ENCODE results near the gene OR51B2. TPM values are rescaled to one million over a fixed set of nuclear protein-coding genes. Genes with fewer than 3 reads are reported as not detected.

Gene OR51B2
- total RNA-seq, 1 experiment from 2014 or later, result 0.11 TPM

- H4K20me1 ChIP-seq (ENCODE audit: low read length), result no peaks in the 10 kb centered on the region
- no peak for ATAC-seq
- intact Hi-C loops (cut with micrococcal nuclease), result no loop called here
Measured at GRCh38 chr11:5284637-5285036, 39.5 kb downstream of the OR51B2 start.

GRCh38 chr11:5283882-5284281 is 40.2 kb downstream of the OR51B2 start:
- peaks cover 4% of the 10 kb centered on the region; the same call in 1 of the 2 replicates for H3K4me1 ChIP-seq (ENCODE audit: insufficient read depth, low read length)
- no peaks in the 10 kb centered on the region for H3K79me2 ChIP-seq (ENCODE audit: low read length)
- no peak overlapping the region for H3K4me3 ChIP-seq (ENCODE audit: low read length)
- H3F3A ChIP-seq (ENCODE audit: low read length, unreplicated experiment), result no peaks in the 10 kb centered on the region
- DNase-seq (no peak), ATAC-seq (no peak)
- ChIA-PET CTCF (no interaction called here), POLR2A (ENCODE audit: unreplicated experiment) (no interaction called here)
- no peaks in the 10 kb centered on the region for H3K36me3 ChIP-seq (ENCODE audit: low read depth, low read length)
- BruUV-seq (replicated peaks), result no TSS peak
- TF ChIP-seq EZH2phosphoT487 (IDR thresholded peaks at IDR 0.05; ENCODE audit: borderline replicate concordance, low read length) (no peak), EZH2 (IDR thresholded peaks at IDR 0.05; ENCODE audit: low read length, unreplicated experiment) (no peak)
- TF ChIP-seq, protein P1, sequence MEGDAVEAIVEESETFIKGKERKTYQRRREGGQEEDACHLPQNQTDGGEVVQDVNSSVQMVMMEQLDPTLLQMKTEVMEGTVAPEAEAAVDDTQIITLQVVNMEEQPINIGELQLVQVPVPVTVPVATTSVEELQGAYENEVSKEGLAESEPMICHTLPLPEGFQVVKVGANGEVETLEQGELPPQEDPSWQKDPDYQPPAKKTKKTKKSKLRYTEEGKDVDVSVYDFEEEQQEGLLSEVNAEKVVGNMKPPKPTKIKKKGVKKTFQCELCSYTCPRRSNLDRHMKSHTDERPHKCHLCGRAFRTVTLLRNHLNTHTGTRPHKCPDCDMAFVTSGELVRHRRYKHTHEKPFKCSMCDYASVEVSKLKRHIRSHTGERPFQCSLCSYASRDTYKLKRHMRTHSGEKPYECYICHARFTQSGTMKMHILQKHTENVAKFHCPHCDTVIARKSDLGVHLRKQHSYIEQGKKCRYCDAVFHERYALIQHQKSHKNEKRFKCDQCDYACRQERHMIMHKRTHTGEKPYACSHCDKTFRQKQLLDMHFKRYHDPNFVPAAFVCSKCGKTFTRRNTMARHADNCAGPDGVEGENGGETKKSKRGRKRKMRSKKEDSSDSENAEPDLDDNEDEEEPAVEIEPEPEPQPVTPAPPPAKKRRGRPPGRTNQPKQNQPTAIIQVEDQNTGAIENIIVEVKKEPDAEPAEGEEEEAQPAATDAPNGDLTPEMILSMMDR (conservative IDR thresholded peaks at IDR 0.05; ENCODE audit: low read depth, low read length), result no peak
- H4K20me1 ChIP-seq (ENCODE audit: low read length), result no peaks in the 10 kb centered on the region
- no peak overlapping the region for H3K9ac ChIP-seq (ENCODE audit: low read length)
- no peak overlapping the region for H3K27ac ChIP-seq (ENCODE audit: low read length)
- H2AFZ ChIP-seq (ENCODE audit: low read length), result no peak overlapping the region
- no peak overlapping the region for H3K4me2 ChIP-seq (ENCODE audit: low read length)
- H3K9me2 ChIP-seq (replicated peaks; ENCODE audit: low read length), result no peaks in the 10 kb centered on the region
- intact Hi-C loops (cut with micrococcal nuclease), result no loop called here
- no peaks in the 10 kb centered on the region for H3K9me3 ChIP-seq (ENCODE audit: low read length)
- no peaks in the 10 kb centered on the region for H3K27me3 ChIP-seq (ENCODE audit: low read length)

More at GRCh38 chr11:5284637-5285036, 39.5 kb downstream of the OR51B2 start:
- H3K9ac ChIP-seq (ENCODE audit: low read length), result no peak overlapping the region
- no peaks in the 10 kb centered on the region for H3F3A ChIP-seq (ENCODE audit: low read length, unreplicated experiment)
- H3K4me2 ChIP-seq (ENCODE audit: low read length), result no peak overlapping the region
- no peak overlapping the region for H3K4me3 ChIP-seq (ENCODE audit: low read length)
- TF ChIP-seq, protein P1 (conservative IDR thresholded peaks at IDR 0.05; ENCODE audit: low read depth, low read length), result no peak
- TF ChIP-seq EZH2 (IDR thresholded peaks at IDR 0.05; ENCODE audit: low read length, unreplicated experiment) (no peak), EZH2phosphoT487 (IDR thresholded peaks at IDR 0.05; ENCODE audit: borderline replicate concordance, low read length) (no peak)
- H3K4me1 ChIP-seq (ENCODE audit: insufficient read depth, low read length), result peaks cover 4% of the 10 kb centered on the region; the same call in 1 of the 2 replicates
- H3K27ac ChIP-seq (ENCODE audit: low read length), result no peak overlapping the region
- H3K9me2 ChIP-seq (replicated peaks; ENCODE audit: low read length), result no peaks in the 10 kb centered on the region
- ChIA-PET POLR2A (ENCODE audit: unreplicated experiment) (no interaction called here), CTCF (no interaction called here)
- no peaks in the 10 kb centered on the region for H3K27me3 ChIP-seq (ENCODE audit: low read length)
- H3K79me2 ChIP-seq (ENCODE audit: low read length), result no peaks in the 10 kb centered on the region
- H2AFZ ChIP-seq (ENCODE audit: low read length), result no peak overlapping the region
- H3K9me3 ChIP-seq (ENCODE audit: low read length), result no peaks in the 10 kb centered on the region
- DNase-seq, result no peak
- no peaks in the 10 kb centered on the region for H3K36me3 ChIP-seq (ENCODE audit: low read depth, low read length)
- BruUV-seq (replicated peaks), result no TSS peak

GRCh38 chr11:5283086-5283485 is 41.0 kb downstream of the OR51B2 start:
- Histone ChIP-seq H4K20me1 (ENCODE audit: low read length) (no peaks in the 10 kb centered on the region), H3K9ac (ENCODE audit: low read length) (no peak overlapping the region), H3K27ac (ENCODE audit: low read length) (no peak overlapping the region), H3K36me3 (ENCODE audit: low read depth, low read length) (no peaks in the 10 kb centered on the region), H3K9me3 (ENCODE audit: low read length) (no peaks in the 10 kb centered on the region), H3K4me2 (ENCODE audit: low read length) (no peak overlapping the region), H3K27me3 (ENCODE audit: low read length) (no peaks in the 10 kb centered on the region), H3K9me2 (replicated peaks; ENCODE audit: low read length) (no peaks in the 10 kb centered on the region), H3K79me2 (ENCODE audit: low read length) (no peaks in the 10 kb centered on the region), H3F3A (ENCODE audit: low read length, unreplicated experiment) (no peaks in the 10 kb centered on the region), H3K4me3 (ENCODE audit: low read length) (no peak overlapping the region), H3K4me1 (ENCODE audit: insufficient read depth, low read length) (peaks cover 4% of the 10 kb centered on the region; the same call in 1 of the 2 replicates), H2AFZ (ENCODE audit: low read length) (no peak overlapping the region)
- TF ChIP-seq, protein P1 (conservative IDR thresholded peaks at IDR 0.05; ENCODE audit: low read depth, low read length), result no peak
- TF ChIP-seq EZH2phosphoT487 (IDR thresholded peaks at IDR 0.05; ENCODE audit: borderline replicate concordance, low read length), result no peak
- no peak for TF ChIP-seq EZH2 (IDR thresholded peaks at IDR 0.05; ENCODE audit: low read length, unreplicated experiment)
- DNase-seq, result no peak
- no peak for ATAC-seq
- intact Hi-C loops (cut with micrococcal nuclease), result no loop called here
- CTCF ChIA-PET, result no interaction called here
- POLR2A ChIA-PET (ENCODE audit: unreplicated experiment), result no interaction called here
- no TSS peak for BruUV-seq (replicated peaks)
